Measurements from ENCODE around the gene OXER1.
"Not testable (repeated sequence)": the region's sequence is repeated elsewhere in the genome, so short reads cannot be mapped to it uniquely, and the experiment has no call there.

Gene OXER1

GRCh38 chr2:42744545-42745082 lies 19.3 kb downstream of the OXER1 start:
- no peak for DNase-seq

GRCh38 chr2:42743659-42743990 lies 20.3 kb downstream of the OXER1 start:
- no peak for DNase-seq

- DNase-seq = no peak
Observed at GRCh38 chr2:42742740-42743658, 20.9 kb downstream of the OXER1 start.

GRCh38 chr2:42741140-42741539 lies 22.8 kb downstream of the OXER1 start:
- DNase-seq = no peak

- DNase-seq = no peak
Observed at GRCh38 chr2:42736598-42737322, 27.2 kb downstream of the OXER1 start.

- DNase-seq = no peak
Observed at GRCh38 chr2:42733852-42734251, 30.1 kb downstream of the OXER1 start.

GRCh38 chr2:42731316-42731715 lies 32.6 kb downstream of the OXER1 start:
- DNase-seq = not testable (repeated sequence)

- no peak for DNase-seq
Observed at GRCh38 chr2:42726680-42727079, 37.3 kb downstream of the OXER1 start.

- DNase-seq = no peak
Observed at GRCh38 chr2:42725657-42726056, 38.3 kb downstream of the OXER1 start.

GRCh38 chr2:42724886-42725285 lies 39.0 kb downstream of the OXER1 start:
- DNase-seq = no peak

- no peak for DNase-seq
Observed at GRCh38 chr2:42723465-42723864, 40.5 kb downstream of the OXER1 start.

- DNase-seq = no peak
Observed at GRCh38 chr2:42722320-42723190, 41.4 kb downstream of the OXER1 start.

GRCh38 chr2:42721898-42722297 lies 42.0 kb downstream of the OXER1 start:
- DNase-seq = no peak

- DNase-seq = no peak
Observed at GRCh38 chr2:42714686-42715085, 49.2 kb downstream of the OXER1 start.

- DNase-seq = no peak
Observed at GRCh38 chr2:42713920-42714319, 50.0 kb downstream of the OXER1 start.

GRCh38 chr2:42712934-42713333 lies 51.0 kb downstream of the OXER1 start:
- no peak for DNase-seq
